AG10803 (cell line): Measurements from ENCODE around the gene PRRG1.

Source experiments
- DNase-seq: peaks from one replicate; pipeline ENCODE4 v3.0.0; 2010; ENCODE audit warnings: low read depth
- H3K4me3 ChIP-seq: 2 replicates; pipeline ENCODE4 v1.5.1; 2011; ENCODE audit warnings: mild to moderate bottlenecking, low read length, control low read depth
- TF ChIP-seq, protein P1 (sequence below): conservative IDR thresholded peaks from 2 replicates; pipeline ENCODE4 v1.5.1; 2011; ENCODE audit warnings: mild to moderate bottlenecking, low read length, control low read depth, inconsistent platforms

Gene PRRG1

DNA sequence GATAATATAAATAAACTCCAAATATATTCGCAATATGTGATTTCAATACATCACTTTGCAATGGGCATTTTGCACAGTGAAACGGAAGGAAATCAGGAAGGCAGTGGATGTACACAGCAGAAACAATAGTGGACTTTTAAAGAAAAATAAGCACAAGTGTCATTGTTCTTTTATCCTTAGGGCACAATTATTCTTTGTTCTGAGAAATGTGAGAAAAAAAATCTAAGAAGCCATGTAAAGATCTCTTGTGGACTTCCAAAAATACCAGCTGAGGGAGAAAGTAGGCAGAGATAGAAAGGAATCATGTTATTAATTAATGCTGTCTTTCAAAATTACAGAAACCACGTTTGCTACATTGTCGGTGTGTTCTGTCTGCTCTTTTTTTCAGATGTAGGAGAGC is 17.6 kb upstream of the PRRG1 start:
- no peak for DNase-seq
- no peak overlapping the region for H3K4me3 ChIP-seq
- TF ChIP-seq, protein P1, sequence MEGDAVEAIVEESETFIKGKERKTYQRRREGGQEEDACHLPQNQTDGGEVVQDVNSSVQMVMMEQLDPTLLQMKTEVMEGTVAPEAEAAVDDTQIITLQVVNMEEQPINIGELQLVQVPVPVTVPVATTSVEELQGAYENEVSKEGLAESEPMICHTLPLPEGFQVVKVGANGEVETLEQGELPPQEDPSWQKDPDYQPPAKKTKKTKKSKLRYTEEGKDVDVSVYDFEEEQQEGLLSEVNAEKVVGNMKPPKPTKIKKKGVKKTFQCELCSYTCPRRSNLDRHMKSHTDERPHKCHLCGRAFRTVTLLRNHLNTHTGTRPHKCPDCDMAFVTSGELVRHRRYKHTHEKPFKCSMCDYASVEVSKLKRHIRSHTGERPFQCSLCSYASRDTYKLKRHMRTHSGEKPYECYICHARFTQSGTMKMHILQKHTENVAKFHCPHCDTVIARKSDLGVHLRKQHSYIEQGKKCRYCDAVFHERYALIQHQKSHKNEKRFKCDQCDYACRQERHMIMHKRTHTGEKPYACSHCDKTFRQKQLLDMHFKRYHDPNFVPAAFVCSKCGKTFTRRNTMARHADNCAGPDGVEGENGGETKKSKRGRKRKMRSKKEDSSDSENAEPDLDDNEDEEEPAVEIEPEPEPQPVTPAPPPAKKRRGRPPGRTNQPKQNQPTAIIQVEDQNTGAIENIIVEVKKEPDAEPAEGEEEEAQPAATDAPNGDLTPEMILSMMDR = no peak

DNA sequence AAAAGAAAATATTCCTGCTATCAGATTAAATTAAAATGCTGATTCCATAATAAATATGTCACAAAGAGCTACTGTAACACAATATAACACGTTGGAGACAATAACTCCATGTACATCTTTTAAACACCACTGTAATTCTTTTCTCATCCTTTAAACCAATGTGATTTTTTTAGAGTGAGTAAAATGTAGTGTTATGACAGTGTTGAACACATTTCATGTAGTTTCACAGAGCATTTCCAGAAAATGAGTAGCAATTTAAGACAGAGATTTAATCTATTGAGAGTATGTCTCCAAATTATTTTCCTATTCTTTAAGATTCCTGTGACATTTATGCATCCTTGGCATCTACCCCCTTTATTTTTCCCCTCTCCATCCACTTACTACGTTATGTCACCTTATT is 17.1 kb upstream of the PRRG1 start:
- no peak for DNase-seq
- no peak overlapping the region for H3K4me3 ChIP-seq
- TF ChIP-seq, protein P1 = no peak

DNA sequence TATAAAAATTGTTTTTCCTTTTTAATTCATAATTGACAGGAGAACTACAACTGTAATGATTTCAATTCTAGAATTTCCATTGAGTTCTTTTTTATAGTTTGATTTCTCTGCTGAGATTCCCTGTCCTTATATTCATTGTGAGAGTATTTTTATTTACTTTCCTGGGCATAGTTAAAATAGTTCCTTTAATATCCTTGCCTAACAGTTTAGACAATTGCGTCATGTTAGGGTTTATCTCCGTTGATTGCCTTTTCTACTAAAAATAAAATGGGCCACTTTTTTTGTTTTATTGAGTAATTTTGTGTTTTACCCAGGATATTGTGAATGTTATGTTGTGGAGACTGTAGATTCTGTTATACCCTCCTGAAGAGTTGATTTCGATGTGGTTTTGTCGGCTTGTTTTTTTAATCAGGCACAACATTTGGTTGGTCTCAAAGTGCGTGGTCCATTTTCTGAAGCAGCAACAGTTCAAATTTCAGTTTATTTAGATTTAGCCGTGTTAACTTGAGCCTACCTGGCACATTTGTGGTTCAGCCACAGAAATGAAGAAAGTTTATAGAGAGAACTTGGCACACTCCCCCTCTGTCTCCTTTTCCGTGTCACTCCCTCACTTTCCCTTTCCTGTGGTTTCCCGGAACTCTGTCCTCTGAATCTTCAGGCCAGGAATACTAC is 16.0 kb upstream of the PRRG1 start:
- no peak for DNase-seq
- no peak overlapping the region for H3K4me3 ChIP-seq
- TF ChIP-seq, protein P1 = no peak

DNA sequence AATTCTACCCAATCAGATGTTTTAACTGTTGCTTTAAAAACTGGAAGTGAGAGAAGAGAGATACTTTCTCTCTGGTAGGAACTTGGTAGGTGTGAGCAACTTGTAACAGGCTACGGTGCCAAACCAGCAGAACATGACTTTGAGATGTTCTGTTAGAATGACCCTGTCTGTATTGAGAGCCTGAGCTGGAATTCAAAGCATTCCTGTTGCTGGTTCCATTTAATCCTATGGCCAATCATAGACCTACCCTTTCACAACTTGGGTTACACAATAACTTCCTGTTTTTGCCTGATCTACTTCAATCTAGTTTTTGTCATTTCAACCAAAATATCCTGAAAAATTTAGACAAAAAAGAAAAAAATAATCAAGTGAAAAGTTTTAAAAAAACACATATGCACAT is 1.7 kb upstream of the PRRG1 start:
- TF ChIP-seq, protein P1 = no peak
- peak; percentile 80 for DNase-seq
- no peak overlapping the region; the same call in 1 of the 2 replicates for H3K4me3 ChIP-seq

DNA sequence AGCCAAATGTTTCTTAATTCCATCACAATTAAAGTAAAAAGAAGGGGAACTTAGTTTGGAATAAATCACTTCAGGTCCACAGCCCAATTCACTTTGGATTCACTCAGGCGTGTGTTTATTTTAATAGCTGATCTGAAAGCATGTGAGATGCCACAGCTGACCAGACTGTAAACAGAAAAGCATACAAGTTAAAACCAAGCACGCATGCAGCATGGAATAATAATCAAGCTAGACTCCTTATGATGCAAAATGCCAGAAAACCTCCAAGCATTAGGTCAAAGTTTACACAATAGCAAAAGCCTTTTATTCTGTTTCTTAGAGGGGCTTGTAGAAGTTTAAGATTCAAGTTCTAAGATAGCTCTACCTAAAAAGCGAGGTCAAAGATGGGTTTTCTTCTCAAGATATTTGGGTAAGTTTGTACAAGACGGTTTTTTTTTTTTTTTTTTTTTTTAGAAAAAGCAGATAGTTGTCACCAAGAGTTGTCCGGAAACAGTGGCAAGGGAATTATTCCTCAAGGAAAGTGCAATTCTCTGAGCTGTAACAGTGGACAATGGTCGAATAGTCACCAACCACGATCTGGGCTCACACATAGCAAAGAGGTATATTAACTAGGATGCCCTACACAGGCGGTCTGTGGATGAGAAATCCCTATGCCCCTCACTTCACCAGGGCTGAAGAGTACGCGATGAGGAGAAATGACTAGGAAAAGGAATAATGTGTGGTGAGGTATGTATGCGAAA is 763 bp upstream of the PRRG1 start:
- peak; percentile 37 for DNase-seq
- peak overlapping the region; percentile 79 for H3K4me3 ChIP-seq
- TF ChIP-seq, protein P1 = no peak

DNA sequence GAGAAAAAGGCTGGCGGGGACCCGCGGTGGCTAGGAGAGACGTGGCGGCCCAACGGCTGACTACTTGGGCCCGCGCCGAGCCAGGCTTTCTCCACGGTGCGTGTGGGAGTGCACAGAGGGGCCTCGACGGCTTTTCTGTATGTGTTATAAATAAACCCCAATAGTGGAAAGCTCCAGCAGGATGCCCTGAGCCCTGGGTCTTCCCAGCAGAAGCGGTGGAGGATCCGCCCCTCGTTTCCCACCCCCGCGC is 268 bp upstream of the PRRG1 start:
- no peak for DNase-seq
- H3K4me3 ChIP-seq = peak overlapping the region; percentile 79
- TF ChIP-seq, protein P1 = no peak

DNA sequence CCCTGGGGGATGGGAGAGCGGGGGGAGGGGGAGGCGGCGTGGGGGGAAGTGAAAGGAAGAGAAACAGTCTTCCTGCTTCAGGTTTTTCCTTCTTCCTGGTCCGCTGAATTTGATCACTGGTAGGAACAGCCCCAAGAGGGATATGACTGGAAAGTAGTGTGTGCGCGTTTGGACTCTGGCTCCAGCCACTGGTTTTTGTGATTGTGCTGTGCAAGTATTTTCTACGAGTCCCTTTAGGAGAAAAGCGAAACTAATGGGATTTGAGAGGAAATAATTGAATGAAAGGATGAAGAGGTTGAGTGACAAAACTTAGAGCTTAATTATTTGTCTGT is 836 bp downstream of the PRRG1 start:
- peak overlapping the region; percentile 79 for H3K4me3 ChIP-seq
- TF ChIP-seq, protein P1 = no peak
- no peak for DNase-seq
